Eye (tissue), 1 donor: ENCODE data around the gene EXOSC7.
"Not testable (repeated sequence)": the region's sequence is repeated elsewhere in the genome, so short reads cannot be mapped to it uniquely, and the experiment has no call there.

Experiments used
- DNase-seq: peaks from one replicate; pipeline ENCODE4 v3.0.0-alpha.2; 2015

EXOSC7 gene

GRCh38 chr3:45026038-45026437, 50.0 kb downstream of the EXOSC7 start, which contains the start of gene CLEC3B:
Gene CLEC3B (plus strand): TSS chr3:45026303. CDS start chr3:45026363, 60 bp downstream.
- peak; percentile 37 for DNase-seq

GRCh38 chr3:45026957-45027356, 50.9 kb downstream of the EXOSC7 start:
- DNase-seq: peak; percentile 39

GRCh38 chr3:45027441-45027840, 51.4 kb downstream of the EXOSC7 start:
- DNase-seq: no peak

- no peak for DNase-seq
Measured at GRCh38 chr3:45029216-45029615, 53.2 kb downstream of the EXOSC7 start.

- DNase-seq: no peak
Measured at GRCh38 chr3:45029661-45030060, 53.6 kb downstream of the EXOSC7 start.

GRCh38 chr3:45031531-45031930, 55.5 kb downstream of the EXOSC7 start:
- no peak for DNase-seq

GRCh38 chr3:45032113-45032512, 56.1 kb downstream of the EXOSC7 start:
- no peak for DNase-seq

GRCh38 chr3:45033791-45034190, 57.7 kb downstream of the EXOSC7 start:
- no peak for DNase-seq

- DNase-seq: no peak
Measured at GRCh38 chr3:45034612-45035252, 58.7 kb downstream of the EXOSC7 start.

GRCh38 chr3:45035441-45036301, 59.6 kb downstream of the EXOSC7 start:
- peak; percentile 75 for DNase-seq

GRCh38 chr3:45037720-45038455, 61.8 kb downstream of the EXOSC7 start:
- peak; percentile 98 for DNase-seq

GRCh38 chr3:45041666-45042065, 65.6 kb downstream of the EXOSC7 start:
- DNase-seq: no peak

- DNase-seq: no peak
Measured at GRCh38 chr3:45042162-45042561, 66.1 kb downstream of the EXOSC7 start.

- no peak for DNase-seq
Measured at GRCh38 chr3:45043728-45044299, 67.8 kb downstream of the EXOSC7 start.

GRCh38 chr3:45048244-45048643, 72.2 kb downstream of the EXOSC7 start:
- DNase-seq: no peak

GRCh38 chr3:45049807-45050206, 73.8 kb downstream of the EXOSC7 start:
- DNase-seq: no peak

GRCh38 chr3:45051685-45052084, 75.6 kb downstream of the EXOSC7 start:
- no peak for DNase-seq

- DNase-seq: not testable (repeated sequence)
Measured at GRCh38 chr3:45053805-45054195, 77.8 kb downstream of the EXOSC7 start.

GRCh38 chr3:45054196-45054857, 78.3 kb downstream of the EXOSC7 start:
- no peak for DNase-seq

- no peak for DNase-seq
Measured at GRCh38 chr3:45055032-45055410, 79.0 kb downstream of the EXOSC7 start.

- DNase-seq: peak; percentile 29
Measured at GRCh38 chr3:45055411-45056143, 79.5 kb downstream of the EXOSC7 start.
